HEK293T (cell line): ENCODE data around the gene SZRD1.

Experiments used
- ELF4 ChIP-seq: fragments of 450-650 bp; IDR thresholded peaks from 2 replicates; pipeline ENCODE4 v1.6.1; 2017; ENCODE audit warnings: antibody characterized with exemption
- FOXA1 ChIP-seq: fragments of 450-650 bp; IDR thresholded peaks from 2 replicates; pipeline ENCODE4 v1.6.1; 2016; ENCODE audit warnings: mild to moderate bottlenecking
- FOXM1 ChIP-seq: fragments of 450-650 bp; IDR thresholded peaks from 2 replicates; pipeline ENCODE4 v1.6.1; 2017; ENCODE audit warnings: mild to moderate bottlenecking, borderline replicate concordance
- L3MBTL2 ChIP-seq: fragments of 450-650 bp; conservative IDR thresholded peaks from 2 replicates; pipeline ENCODE4 v1.6.1; 2016; ENCODE audit warnings: mild to moderate bottlenecking
- SUZ12 ChIP-seq: fragments of 450-650 bp; IDR thresholded peaks from 2 replicates; pipeline ENCODE4 v1.6.1; 2016; ENCODE audit warnings: mild to moderate bottlenecking
- TARDBP ChIP-seq: fragments of 450-650 bp; IDR thresholded peaks from 2 replicates; pipeline ENCODE4 v1.6.1; 2016

DNA sequence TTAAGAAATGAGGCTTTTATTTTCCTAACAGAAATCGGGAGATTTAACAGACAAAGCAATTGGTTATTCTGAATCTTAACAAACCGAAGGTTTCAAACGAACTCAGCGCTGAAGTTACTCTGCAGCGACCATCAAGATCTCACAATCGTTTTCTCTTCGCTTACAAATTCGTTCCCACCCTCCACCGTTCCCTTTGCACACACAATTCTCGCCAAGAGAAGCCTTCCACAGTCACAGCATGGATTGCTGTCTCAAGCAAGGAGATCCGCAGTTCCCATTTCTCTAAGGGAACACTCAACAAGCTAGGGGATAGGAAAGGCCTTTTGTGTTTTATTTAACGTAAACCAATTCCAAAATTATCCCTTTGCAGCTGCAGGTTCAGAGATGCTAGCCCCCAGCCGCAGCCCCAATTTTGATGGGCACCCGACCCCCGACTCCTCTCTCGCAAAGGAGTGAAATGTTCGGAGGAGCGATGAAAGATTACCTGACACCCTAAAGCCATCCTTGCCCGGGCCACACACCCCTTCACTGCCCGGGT, 15.5 kb upstream of the SZRD1 start:
- TF ChIP-seq ELF4 (no peak), TARDBP (no peak), L3MBTL2 (no peak), FOXM1 (no peak), FOXA1 (no peak), SUZ12 (no peak)
